Measurements from ENCODE around the gene CNTN2.

The CNTN2 gene

GRCh38 chr1:205056956-205057568 is 14.1 kb downstream of the CNTN2 start:
- H3K9me3 ChIP-seq (ENCODE audit: severe bottlenecking) = no peaks in the 10 kb centered on the region

DNA sequence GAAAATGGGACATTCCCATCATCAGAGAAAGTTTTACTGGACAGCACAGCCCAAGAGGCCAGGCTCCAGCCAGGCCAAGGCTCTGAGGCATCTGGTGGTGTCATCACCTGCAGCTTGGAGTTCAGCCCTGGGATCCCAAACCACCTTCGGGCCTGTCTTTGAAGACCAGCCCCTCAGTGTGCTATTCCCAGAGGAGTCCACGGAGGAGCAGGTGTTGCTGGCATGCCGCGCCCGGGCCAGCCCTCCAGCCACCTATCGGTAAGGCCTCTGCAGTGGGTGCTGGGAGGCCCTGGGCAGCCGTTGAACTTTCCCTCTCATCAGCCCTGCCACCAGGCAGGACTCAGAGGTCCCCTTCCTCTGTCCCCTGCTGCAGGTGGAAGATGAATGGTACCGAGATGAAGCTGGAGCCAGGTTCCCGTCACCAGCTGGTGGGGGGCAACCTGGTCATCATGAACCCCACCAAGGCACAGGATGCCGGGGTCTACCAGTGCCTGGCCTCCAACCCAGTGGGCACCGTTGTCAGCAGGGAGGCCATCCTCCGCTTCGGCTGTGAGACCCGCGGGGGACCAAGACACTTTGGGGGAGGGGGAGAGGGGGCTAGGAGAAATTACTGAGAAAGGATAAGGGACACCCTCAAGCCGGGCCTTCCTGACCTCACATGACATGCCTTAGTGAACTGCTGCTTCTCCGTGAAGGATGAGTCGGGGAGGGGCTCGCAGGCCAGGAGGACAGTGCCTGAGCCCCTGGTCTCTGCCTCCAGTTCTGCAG is 15.0 kb downstream of the CNTN2 start:
- TF ChIP-seq, protein P1, sequence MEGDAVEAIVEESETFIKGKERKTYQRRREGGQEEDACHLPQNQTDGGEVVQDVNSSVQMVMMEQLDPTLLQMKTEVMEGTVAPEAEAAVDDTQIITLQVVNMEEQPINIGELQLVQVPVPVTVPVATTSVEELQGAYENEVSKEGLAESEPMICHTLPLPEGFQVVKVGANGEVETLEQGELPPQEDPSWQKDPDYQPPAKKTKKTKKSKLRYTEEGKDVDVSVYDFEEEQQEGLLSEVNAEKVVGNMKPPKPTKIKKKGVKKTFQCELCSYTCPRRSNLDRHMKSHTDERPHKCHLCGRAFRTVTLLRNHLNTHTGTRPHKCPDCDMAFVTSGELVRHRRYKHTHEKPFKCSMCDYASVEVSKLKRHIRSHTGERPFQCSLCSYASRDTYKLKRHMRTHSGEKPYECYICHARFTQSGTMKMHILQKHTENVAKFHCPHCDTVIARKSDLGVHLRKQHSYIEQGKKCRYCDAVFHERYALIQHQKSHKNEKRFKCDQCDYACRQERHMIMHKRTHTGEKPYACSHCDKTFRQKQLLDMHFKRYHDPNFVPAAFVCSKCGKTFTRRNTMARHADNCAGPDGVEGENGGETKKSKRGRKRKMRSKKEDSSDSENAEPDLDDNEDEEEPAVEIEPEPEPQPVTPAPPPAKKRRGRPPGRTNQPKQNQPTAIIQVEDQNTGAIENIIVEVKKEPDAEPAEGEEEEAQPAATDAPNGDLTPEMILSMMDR (IDR thresholded peaks at IDR 0.05; ENCODE audit: poor library complexity, severe bottlenecking) = no peak
- no peaks in the 10 kb centered on the region for H3K9me3 ChIP-seq (ENCODE audit: severe bottlenecking)
- DNase-seq (ENCODE audit: low spot score) (no peak), ATAC-seq (ENCODE audit: low read depth) (no peak)
- H3K4me3 ChIP-seq (ENCODE audit: severe bottlenecking) = no peak overlapping the region
- no peaks in the 10 kb centered on the region for H3K27me3 ChIP-seq (ENCODE audit: insufficient read depth, poor library complexity, severe bottlenecking)
- H3K27ac ChIP-seq (ENCODE audit: poor library complexity, severe bottlenecking) = no peak overlapping the region
- H3K4me1 ChIP-seq (ENCODE audit: insufficient read depth, poor library complexity, severe bottlenecking) = no peaks in the 10 kb centered on the region
- H3K36me3 ChIP-seq (ENCODE audit: low read depth) = no peaks in the 10 kb centered on the region

More at GRCh38 chr1:205056956-205057568, 14.1 kb downstream of the CNTN2 start:
- ATAC-seq (ENCODE audit: low read depth) = no peak
- H3K27ac ChIP-seq (ENCODE audit: poor library complexity, severe bottlenecking) = no peak overlapping the region
- no peaks in the 10 kb centered on the region for H3K27me3 ChIP-seq (ENCODE audit: insufficient read depth, poor library complexity, severe bottlenecking)
- H3K4me1 ChIP-seq (ENCODE audit: insufficient read depth, poor library complexity, severe bottlenecking) = no peaks in the 10 kb centered on the region
- TF ChIP-seq, protein P1 (IDR thresholded peaks at IDR 0.05; ENCODE audit: poor library complexity, severe bottlenecking) = no peak
- no peaks in the 10 kb centered on the region for H3K36me3 ChIP-seq (ENCODE audit: low read depth)
- no peak for DNase-seq (ENCODE audit: low spot score)
- H3K4me3 ChIP-seq (ENCODE audit: severe bottlenecking) = no peak overlapping the region

DNA sequence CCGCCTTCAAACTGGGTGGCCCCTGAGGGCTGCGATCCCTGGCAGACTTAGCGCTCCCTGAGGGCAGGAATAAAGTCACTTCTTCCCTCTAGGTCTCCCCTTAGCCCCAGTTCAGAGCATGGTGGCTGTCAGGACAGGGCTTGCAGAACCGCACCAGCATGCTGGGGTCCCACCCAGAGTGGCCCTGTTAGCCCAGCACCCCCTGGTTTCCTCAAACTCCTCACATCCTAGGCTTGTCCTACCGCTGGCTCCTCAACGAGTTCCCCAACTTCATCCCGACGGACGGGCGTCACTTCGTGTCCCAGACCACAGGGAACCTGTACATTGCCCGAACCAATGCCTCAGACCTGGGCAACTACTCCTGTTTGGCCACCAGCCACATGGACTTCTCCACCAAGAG is 15.8 kb downstream of the CNTN2 start:
- DNase-seq (ENCODE audit: low spot score) = no peak
- H3K27me3 ChIP-seq (ENCODE audit: insufficient read depth, poor library complexity, severe bottlenecking) = no peaks in the 10 kb centered on the region

GRCh38 chr1:205059660-205060059 is 16.6 kb downstream of the CNTN2 start:
- TF ChIP-seq, protein P1 (IDR thresholded peaks at IDR 0.05; ENCODE audit: poor library complexity, severe bottlenecking) = no peak
- ATAC-seq (ENCODE audit: low read depth) (no peak), DNase-seq (ENCODE audit: low spot score) (no peak)
- Histone ChIP-seq H3K9me3 (ENCODE audit: severe bottlenecking) (no peaks in the 10 kb centered on the region), H3K4me3 (ENCODE audit: severe bottlenecking) (no peak overlapping the region), H3K36me3 (ENCODE audit: low read depth) (no peaks in the 10 kb centered on the region), H3K27me3 (ENCODE audit: insufficient read depth, poor library complexity, severe bottlenecking) (no peaks in the 10 kb centered on the region), H3K27ac (ENCODE audit: poor library complexity, severe bottlenecking) (no peak overlapping the region), H3K4me1 (ENCODE audit: insufficient read depth, poor library complexity, severe bottlenecking) (no peaks in the 10 kb centered on the region)

More for the DNA sequence above, 15.8 kb downstream of the CNTN2 start:
- no peak for ATAC-seq (ENCODE audit: low read depth)
- H3K4me3 ChIP-seq (ENCODE audit: severe bottlenecking) = no peak overlapping the region
- H3K27ac ChIP-seq (ENCODE audit: poor library complexity, severe bottlenecking) = no peak overlapping the region
- H3K9me3 ChIP-seq (ENCODE audit: severe bottlenecking) = no peaks in the 10 kb centered on the region
- TF ChIP-seq, protein P1 (IDR thresholded peaks at IDR 0.05; ENCODE audit: poor library complexity, severe bottlenecking) = no peak
- no peaks in the 10 kb centered on the region for H3K4me1 ChIP-seq (ENCODE audit: insufficient read depth, poor library complexity, severe bottlenecking)
- H3K36me3 ChIP-seq (ENCODE audit: low read depth) = no peaks in the 10 kb centered on the region

- Histone ChIP-seq H3K27me3 (ENCODE audit: insufficient read depth, poor library complexity, severe bottlenecking) (no peaks in the 10 kb centered on the region), H3K27ac (ENCODE audit: poor library complexity, severe bottlenecking) (no peak overlapping the region), H3K9me3 (ENCODE audit: severe bottlenecking) (no peaks in the 10 kb centered on the region), H3K36me3 (ENCODE audit: low read depth) (no peaks in the 10 kb centered on the region), H3K4me1 (ENCODE audit: insufficient read depth, poor library complexity, severe bottlenecking) (no peaks in the 10 kb centered on the region), H3K4me3 (ENCODE audit: severe bottlenecking) (no peak overlapping the region)
- DNase-seq (ENCODE audit: low spot score) = no peak
- ATAC-seq (ENCODE audit: low read depth) = no peak
- TF ChIP-seq, protein P1 (IDR thresholded peaks at IDR 0.05; ENCODE audit: poor library complexity, severe bottlenecking) = no peak
These were observed 17.7 kb downstream of the CNTN2 start for GRCh38 chr1:205060746-205061145.

Measured in RWPE2 (cell line).